ENCODE results near the gene FTO. TPM values are rescaled to one million over a fixed set of nuclear protein-coding genes. Genes with fewer than 3 reads are reported as not detected.

The FTO gene
- total RNA-seq, 1 donor from 2014 or later: 98.6 TPM

DNA sequence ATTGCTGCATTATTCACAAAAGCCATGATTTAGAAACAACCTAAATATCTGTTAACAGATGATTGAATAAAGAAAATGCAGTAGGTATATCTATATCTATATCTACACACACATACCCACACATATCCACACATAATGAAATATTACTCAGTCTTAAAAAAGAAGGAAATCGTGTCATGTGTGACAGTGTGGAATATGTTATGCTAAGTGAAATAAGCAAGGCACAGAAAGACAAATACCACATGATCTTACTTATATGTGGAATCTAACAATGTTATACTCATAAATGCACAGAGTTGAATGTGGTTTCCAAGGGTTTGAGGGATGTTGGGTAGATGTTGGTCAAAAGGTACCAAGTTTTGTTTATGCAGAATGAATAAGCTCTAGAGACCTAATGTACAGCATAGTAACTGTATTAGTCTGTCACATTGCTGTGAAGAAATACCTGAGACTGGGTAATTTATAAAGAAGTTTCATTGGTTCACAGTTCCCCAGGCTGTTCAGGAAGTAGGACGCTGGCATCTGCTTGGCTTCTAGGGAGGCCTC lies 156.1 kb downstream of the FTO start:
- no peak for ATAC-seq

DNA sequence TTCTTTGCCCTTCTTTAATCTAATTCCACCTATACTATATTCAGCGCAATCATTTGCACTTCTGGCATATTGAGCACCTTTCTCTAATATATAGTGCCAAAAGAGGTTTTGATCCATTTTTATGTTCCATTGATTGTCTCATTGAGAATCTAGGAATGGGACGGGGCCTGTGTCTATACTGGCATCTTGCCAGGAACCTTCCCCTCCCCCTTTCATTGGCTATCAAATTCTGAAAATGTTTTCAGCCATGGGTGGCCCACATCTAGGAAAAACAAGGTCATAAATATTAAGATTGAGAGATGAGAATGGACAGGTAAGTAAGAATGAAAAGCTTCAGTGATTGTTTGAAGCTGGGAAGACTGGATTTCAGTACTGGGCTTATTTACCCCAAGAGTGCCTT lies 159.9 kb downstream of the FTO start:
- peaks cover 18% of the 10 kb centered on the region for H3K4me1 ChIP-seq
- H3K27ac ChIP-seq: no peak overlapping the region
- no peaks in the 10 kb centered on the region for H3K9me3 ChIP-seq
- H3K4me3 ChIP-seq: no peak overlapping the region
- H3K36me3 ChIP-seq: peaks cover 6% of the 10 kb centered on the region
- TF ChIP-seq, protein P1, sequence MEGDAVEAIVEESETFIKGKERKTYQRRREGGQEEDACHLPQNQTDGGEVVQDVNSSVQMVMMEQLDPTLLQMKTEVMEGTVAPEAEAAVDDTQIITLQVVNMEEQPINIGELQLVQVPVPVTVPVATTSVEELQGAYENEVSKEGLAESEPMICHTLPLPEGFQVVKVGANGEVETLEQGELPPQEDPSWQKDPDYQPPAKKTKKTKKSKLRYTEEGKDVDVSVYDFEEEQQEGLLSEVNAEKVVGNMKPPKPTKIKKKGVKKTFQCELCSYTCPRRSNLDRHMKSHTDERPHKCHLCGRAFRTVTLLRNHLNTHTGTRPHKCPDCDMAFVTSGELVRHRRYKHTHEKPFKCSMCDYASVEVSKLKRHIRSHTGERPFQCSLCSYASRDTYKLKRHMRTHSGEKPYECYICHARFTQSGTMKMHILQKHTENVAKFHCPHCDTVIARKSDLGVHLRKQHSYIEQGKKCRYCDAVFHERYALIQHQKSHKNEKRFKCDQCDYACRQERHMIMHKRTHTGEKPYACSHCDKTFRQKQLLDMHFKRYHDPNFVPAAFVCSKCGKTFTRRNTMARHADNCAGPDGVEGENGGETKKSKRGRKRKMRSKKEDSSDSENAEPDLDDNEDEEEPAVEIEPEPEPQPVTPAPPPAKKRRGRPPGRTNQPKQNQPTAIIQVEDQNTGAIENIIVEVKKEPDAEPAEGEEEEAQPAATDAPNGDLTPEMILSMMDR (IDR thresholded peaks at IDR 0.05): no peak
- DNase-seq: no peak
- no peaks in the 10 kb centered on the region for H3K27me3 ChIP-seq (ENCODE audit: low read depth)
- intact Hi-C loops (cut with DNase I): no loop called here
- ATAC-seq: no peak

More for the DNA sequence above, 156.1 kb downstream of the FTO start:
- TF ChIP-seq, protein P1 (IDR thresholded peaks at IDR 0.05): no peak
- no peak overlapping the region for H3K27ac ChIP-seq
- H3K27me3 ChIP-seq (ENCODE audit: low read depth): no peaks in the 10 kb centered on the region
- H3K4me3 ChIP-seq: no peak overlapping the region
- intact Hi-C loops (cut with DNase I): no loop called here
- H3K9me3 ChIP-seq: no peaks in the 10 kb centered on the region
- peaks cover 6% of the 10 kb centered on the region for H3K4me1 ChIP-seq
- no peak for DNase-seq
- peaks cover 6% of the 10 kb centered on the region for H3K36me3 ChIP-seq

DNA sequence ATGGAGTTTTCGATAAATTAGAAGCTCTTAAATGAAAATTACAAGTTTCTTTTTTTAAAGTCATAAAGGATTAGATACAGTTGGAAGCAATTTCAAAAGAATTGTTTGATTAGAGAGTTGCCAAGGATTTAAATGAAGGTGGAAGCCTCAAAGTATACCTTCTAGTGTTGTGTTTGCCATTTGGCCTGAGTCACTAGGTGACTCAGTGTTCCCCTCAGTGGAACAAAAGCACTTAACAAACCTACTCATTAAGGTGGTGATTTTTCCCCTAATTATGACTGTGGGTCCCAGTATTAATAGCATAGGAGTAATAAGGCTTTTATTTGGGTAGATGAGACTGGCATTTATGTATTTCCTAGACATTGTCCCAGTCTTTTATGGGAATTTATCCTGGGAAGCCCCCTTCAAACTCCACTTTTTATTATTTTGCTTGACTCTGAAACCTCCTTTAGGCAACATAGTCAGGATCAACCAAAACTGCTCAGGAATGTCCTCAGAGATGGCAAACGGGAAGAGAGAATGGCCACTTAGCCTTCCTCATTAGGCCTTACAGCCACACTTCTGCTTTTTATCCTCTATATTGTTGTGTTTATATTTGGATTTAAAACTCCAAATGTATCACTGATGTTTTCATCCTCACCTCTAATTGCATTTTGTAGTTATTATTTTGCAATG lies 161.0 kb downstream of the FTO start:
- peaks cover 6% of the 10 kb centered on the region for H3K36me3 ChIP-seq
- DNase-seq (no peak), ATAC-seq (peak; percentile 47 to 51)
- H3K27ac ChIP-seq: peak overlapping the region; percentile 46
- H3K4me1 ChIP-seq: peaks cover 18% of the 10 kb centered on the region
- no peaks in the 10 kb centered on the region for H3K9me3 ChIP-seq
- H3K27me3 ChIP-seq (ENCODE audit: low read depth): no peaks in the 10 kb centered on the region
- TF ChIP-seq, protein P1 (IDR thresholded peaks at IDR 0.05): no peak
- intact Hi-C loops (cut with DNase I): no loop called here
- no peak overlapping the region for H3K4me3 ChIP-seq

DNA sequence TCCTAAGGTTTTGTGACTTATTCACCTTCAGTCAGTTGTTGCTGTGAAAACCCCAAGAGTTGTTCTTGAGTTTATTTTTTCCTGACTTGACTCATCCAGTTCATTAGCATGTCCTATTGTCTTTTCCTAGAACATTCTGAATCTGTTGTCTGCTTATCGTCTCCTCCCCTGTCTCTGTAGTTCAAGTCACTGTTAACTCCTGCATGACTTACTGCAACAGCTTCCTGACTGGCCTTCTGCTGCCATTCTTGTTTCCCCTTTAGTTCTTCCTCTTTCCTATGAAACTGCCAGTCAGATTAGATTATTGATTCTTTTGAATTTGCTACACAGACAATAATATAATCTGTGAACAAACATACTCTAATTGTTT lies 161.5 kb downstream of the FTO start:
- TF ChIP-seq, protein P1 (IDR thresholded peaks at IDR 0.05): no peak
- H3K27me3 ChIP-seq (ENCODE audit: low read depth): no peaks in the 10 kb centered on the region
- H3K4me3 ChIP-seq: no peak overlapping the region
- no peaks in the 10 kb centered on the region for H3K9me3 ChIP-seq
- peaks cover 18% of the 10 kb centered on the region for H3K4me1 ChIP-seq
- intact Hi-C loops (cut with DNase I): no loop called here
- peaks cover 6% of the 10 kb centered on the region for H3K36me3 ChIP-seq
- DNase-seq: no peak
- H3K27ac ChIP-seq: peak overlapping the region; percentile 46
- ATAC-seq: peak; percentile 54 to 72

DNA sequence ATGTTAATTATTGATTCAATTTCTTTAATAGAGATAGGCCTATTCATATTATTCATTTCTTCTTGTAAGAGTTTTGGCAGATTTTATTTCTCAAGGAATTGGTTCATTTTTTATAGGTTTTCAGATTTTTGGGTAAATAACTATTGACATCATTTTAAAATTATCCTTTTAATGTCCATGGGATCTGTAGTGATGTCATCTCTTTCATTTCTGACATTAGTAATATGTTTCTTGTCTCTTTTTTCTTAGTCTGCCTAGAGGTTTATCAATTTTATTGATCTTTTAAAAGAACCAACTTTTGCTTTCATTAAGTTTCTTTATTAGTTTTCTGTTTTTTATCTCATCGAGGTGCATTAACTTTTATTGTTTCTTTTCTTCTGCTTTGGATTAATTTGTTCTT lies 162.6 kb downstream of the FTO start:
- Histone ChIP-seq H3K36me3 (peaks cover 6% of the 10 kb centered on the region), H3K4me1 (peaks cover 18% of the 10 kb centered on the region), H3K4me3 (no peak overlapping the region), H3K27me3 (ENCODE audit: low read depth) (no peaks in the 10 kb centered on the region), H3K27ac (no peak overlapping the region), H3K9me3 (peaks cover 7% of the 10 kb centered on the region)
- intact Hi-C loops (cut with DNase I): no loop called here
- TF ChIP-seq, protein P1 (IDR thresholded peaks at IDR 0.05): no peak
- DNase-seq: no peak
- no peak for ATAC-seq

Measured in lower lobe of right lung (tissue), 2 donors.